Subcutaneous abdominal adipose tissue (tissue), 5 donors: ENCODE measurements around the gene HHATL.

Experiments used
- H3K27ac ChIP-seq: one replicate; pipeline ENCODE4 v1.7.0; 2013; ENCODE audit warnings: low read depth, mild to moderate bottlenecking, inconsistent platforms, low read length, moderate library complexity
- H3K27me3 ChIP-seq, 5 donors: one replicate each; pipeline ENCODE4 v1.7.0; 2013; ENCODE audit warnings: low read length in 5 of 5, inconsistent platforms in 1 of 5; ENCODE audit not compliant: control insufficient read depth in 5 of 5, insufficient read depth in 4 of 5
- H3K36me3 ChIP-seq, 5 donors: one replicate each; pipeline ENCODE4 v1.7.0; 2013; ENCODE audit warnings: low read length in 5 of 5; ENCODE audit not compliant: control insufficient read depth in 5 of 5, insufficient read depth in 5 of 5
- H3K4me1 ChIP-seq, 5 donors: one replicate each; pipeline ENCODE4 v1.7.0; 2013; ENCODE audit warnings: low read length in 5 of 5, mild to moderate bottlenecking in 3 of 5, moderate library complexity in 1 of 5; ENCODE audit not compliant: control insufficient read depth in 5 of 5, insufficient read depth in 5 of 5
- H3K4me3 ChIP-seq, 5 donors: one replicate each; pipeline ENCODE4 v1.7.0; 2013; ENCODE audit warnings: low read length in 5 of 5, low read depth in 1 of 5
- H3K9ac ChIP-seq, 5 donors: one replicate each; pipeline ENCODE4 v1.7.0; 2013; ENCODE audit warnings: low read length in 5 of 5, mild to moderate bottlenecking in 4 of 5, moderate library complexity in 3 of 5
- H3K9me3 ChIP-seq, 5 donors: one replicate each; pipeline ENCODE4 v1.7.0; 2013; ENCODE audit warnings: low read length in 5 of 5; ENCODE audit not compliant: control insufficient read depth in 5 of 5
- donor health status: healthy.
- donor health status: healthy.
- donor health status: healthy.
- donor health status: healthy.
- donor health status: healthy.

The HHATL gene

DNA sequence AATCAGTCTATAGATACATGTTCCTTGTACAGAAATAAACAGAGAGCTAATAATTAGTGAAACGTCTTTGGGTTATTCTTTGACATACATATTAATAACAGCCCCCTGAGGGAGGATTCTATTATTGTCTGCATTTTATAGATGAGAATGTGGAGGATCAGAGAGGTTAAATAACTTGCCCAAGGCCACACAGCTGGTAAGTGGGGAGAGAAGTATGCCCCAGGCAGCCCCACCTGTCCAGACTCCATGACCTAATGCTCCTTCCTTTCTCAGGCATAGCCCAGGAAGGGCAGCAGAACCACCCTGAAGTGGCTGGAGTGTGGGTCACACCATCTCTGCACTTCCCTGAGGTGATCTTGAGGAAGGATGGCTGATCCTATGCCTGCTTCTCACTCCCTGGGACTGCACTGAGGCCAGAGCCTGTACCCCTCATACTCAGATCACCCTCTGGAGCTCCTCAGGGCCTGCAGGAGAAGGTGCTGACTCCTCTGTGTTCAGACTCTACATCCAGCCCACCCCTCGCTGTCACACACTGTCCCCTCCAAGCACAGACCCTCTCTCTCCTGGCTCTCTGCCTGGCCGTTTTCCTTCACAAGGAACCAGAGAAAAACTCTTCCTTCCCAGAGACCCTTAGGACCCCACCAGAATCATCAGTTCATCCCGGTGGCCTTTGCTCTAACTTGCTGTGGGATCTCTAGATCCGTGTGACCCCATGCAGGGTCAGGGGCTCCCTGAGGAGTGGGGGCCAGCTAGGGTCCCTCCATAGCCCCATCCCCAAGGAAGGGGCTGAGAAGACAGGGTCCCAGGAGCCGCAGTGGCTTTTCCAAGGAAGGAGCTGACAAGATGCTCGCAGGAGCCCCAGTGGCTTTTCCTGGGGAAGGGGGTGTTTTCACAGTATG, 4.4 kb upstream of the HHATL start:
- Histone ChIP-seq H3K9ac (no peak overlapping the region), H3K4me1 (no peaks in the 10 kb centered on the region), H3K4me3 (no peak overlapping the region), H3K27me3 (peaks cover 0 to 11% (median 0%) of the 10 kb centered on the region in 5 donors), H3K36me3 (no peaks in the 10 kb centered on the region), H3K27ac (no peak overlapping the region), H3K9me3 (no peaks in the 10 kb centered on the region)

DNA sequence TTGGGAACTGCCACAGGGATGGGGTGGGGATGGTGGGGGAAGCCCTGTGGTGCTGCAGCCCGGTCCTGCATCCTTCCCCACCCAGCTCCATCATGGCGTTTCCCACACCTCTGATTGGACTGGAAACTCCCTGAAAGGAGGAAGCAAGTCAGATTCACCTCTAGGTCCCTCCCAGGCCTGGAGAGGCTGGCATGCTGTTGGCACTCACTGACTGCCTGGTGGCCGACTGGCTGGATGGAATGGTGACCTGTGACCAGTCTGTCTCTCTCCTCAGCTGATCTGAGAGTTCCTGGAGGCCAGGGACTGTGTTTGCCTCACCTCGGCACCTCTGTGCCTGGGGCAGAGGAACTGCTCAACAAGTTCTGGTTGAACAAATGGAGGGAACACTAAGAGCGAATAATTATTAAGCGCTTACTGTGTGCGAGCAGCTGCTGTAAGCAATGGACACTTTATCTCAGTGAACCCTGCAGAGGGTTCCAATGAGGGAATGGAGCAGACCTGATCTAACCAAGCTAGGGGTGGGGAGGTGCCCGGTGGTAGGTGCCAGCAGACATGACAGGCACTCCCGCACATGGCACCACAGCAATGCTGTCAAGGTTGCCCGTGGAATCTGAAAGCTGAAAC, 3.5 kb upstream of the HHATL start:
- peaks cover 0 to 12% (median 3%) of the 10 kb centered on the region in 5 donors for H3K27me3 ChIP-seq
- no peaks in the 10 kb centered on the region for H3K9me3 ChIP-seq
- H3K36me3 ChIP-seq = no peaks in the 10 kb centered on the region
- H3K4me3 ChIP-seq = no peak overlapping the region
- H3K9ac ChIP-seq = no peak overlapping the region
- H3K27ac ChIP-seq = no peak overlapping the region
- no peaks in the 10 kb centered on the region for H3K4me1 ChIP-seq

DNA sequence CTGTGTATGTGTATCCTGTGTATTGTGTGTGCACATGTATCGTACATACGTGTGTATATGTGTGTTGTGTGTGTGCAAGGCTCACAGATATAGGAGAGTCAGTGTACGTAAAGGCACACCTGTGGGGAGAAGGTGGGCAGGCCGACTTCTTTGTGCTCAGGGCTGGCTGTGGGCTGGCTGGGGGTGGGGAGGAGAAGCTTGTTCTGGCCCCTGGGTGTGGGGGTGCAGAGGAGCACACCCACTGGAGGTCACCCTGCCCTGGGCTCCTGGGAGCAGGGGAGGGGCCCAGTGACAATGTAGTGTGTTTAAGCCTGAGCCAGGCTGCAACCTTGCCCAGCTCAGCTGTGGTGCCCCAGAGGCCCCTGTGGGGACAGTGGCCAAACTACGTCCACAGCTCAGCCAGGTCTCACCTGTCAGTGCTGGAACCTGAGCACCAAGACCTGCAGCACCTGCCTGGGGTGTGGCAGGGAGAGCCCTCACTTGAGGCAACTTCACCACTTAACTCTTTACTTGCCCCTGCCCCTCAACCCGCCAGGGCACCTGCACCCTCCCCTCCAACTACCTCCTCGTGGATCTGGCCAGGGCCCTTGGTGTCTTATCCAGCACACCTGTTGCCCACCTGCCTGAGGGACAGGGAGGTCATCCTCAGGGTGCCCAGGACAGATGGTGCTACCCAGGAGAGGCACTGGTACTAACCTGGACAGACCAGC, 2.6 kb upstream of the HHATL start:
- H3K4me3 ChIP-seq = no peak overlapping the region
- H3K9me3 ChIP-seq = no peaks in the 10 kb centered on the region
- no peak overlapping the region for H3K27ac ChIP-seq
- no peaks in the 10 kb centered on the region for H3K4me1 ChIP-seq
- H3K9ac ChIP-seq = no peak overlapping the region
- peaks cover 0 to 12% (median 3%) of the 10 kb centered on the region in 5 donors for H3K27me3 ChIP-seq
- no peaks in the 10 kb centered on the region for H3K36me3 ChIP-seq

DNA sequence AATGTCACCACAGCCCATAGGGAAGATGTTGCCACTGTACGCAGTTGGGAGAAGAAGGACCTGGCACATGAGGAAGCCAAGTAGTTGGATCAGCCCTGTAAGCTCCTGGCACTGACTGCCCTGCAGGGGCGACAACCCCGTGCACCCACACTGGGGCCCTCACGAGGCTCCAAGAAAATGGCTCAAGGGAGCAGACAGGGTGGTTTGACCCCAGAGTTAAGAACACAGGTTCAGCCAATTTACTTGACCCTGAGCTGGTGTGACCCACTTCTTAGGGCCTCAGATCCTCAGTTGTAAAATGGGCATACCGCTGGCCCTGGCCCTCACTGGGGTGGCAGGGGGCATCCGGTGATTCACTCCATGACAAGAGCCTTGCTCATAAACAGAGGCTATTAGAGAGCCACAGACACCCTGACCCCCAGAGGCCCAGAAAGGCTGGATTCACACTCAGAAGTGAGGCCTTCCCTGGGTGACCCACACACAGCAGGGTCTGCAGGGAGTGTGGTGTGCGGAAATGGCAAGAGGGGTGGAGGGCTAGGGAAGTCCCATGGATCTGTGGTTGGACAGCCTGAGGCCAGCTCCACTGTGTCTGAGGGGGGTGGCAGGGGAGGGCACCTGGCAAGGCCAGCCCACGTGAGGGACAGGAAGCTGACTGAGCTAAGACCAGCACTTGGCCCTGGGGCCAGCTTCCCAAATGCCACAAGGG, 1.7 kb upstream of the HHATL start:
- Histone ChIP-seq H3K4me1 (no peaks in the 10 kb centered on the region), H3K4me3 (no peak overlapping the region), H3K9ac (no peak overlapping the region), H3K36me3 (no peaks in the 10 kb centered on the region), H3K27me3 (peaks cover 0 to 12% (median 3%) of the 10 kb centered on the region in 5 donors), H3K9me3 (no peaks in the 10 kb centered on the region), H3K27ac (no peak overlapping the region)

DNA sequence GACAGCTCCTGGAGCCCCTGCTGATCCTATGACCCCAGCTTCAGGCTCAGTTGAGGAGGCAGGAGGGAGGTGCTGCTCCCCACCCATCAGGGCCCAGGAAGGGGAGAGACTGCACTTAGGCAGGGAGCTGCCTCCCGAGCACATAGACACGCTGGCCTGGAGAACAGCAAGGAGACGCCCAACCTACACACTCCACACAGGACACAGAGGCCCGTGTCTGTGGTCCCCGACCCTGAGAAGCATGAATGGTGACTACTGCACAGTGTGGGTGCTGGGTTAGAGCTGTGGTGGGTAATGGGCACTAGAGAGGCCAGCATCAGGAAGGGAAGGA, 1.1 kb upstream of the HHATL start:
- Histone ChIP-seq H3K27ac (no peak overlapping the region), H3K9ac (no peak overlapping the region), H3K27me3 (peaks cover 0 to 12% (median 3%) of the 10 kb centered on the region in 5 donors), H3K4me1 (no peaks in the 10 kb centered on the region), H3K4me3 (no peak overlapping the region), H3K36me3 (no peaks in the 10 kb centered on the region), H3K9me3 (no peaks in the 10 kb centered on the region)

DNA sequence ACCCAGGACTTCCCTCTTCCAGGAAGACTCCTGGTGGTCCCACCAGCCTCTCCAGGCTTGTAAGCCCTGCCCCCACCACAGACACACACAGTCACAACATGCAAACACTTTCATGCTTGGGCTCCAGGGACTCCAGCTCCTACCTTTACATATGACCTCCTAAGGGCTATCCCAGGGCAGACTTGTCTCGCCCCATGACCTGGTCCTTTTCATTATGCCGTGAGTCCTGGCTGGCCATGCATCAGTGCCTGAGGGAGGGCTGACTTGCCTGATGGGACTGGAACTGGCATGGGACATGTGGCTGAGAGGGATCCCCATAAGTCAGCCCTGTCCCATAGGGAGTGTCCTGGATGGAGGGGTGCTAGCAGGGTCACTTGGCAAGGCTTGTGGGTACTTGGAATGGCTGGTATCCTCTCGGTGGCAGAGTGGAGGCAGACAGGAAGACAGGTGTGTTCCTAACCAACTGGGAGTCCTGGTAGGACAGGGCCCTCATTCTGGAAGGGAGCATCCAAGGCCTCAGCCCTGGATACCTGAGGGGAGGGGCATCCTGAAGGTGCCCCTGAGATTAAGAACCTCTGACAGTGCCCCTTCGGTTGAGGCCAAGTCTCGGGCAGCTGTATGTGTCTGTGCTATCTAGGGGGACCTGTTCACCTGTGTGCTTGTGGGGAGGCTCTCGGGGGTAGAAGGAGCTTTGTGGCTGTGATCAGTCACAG, 540 bp upstream of the HHATL start:
- Histone ChIP-seq H3K4me3 (no peak overlapping the region), H3K9ac (no peak overlapping the region)

DNA sequence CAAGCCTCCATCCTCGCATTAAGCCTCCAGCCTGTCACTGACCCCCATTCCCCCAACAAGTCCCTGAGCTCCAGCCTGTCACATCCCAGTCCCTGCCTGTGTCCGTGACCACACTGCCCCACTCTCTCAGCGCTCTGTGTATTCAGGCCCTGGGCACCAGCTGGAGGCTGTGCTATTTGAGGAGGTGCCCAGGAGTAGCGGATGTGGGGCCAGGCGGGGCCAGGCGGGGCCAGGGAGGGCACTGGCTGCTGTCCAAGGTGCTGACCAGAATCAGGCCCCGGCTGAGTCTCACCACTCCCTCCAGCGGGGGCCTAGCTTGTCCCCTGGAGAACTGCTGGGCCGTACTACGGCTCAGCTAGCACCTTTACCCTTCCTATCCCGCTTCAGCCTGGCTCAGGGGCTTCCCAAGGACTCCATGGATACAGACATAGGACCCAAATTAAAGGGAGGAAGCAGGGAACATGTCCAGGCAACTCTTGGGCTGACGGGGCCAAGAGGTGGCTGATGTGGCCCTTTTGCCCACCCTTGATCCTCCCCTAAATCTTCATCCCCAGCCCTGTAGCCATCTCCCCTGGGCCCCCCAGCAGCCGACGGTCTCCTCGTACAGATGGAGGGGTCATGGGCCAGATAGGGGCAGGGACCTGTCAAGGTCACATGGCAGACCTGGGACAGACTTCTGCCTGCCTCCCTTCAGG, 1.1 kb downstream of the HHATL start:
- H3K9ac ChIP-seq = no peak overlapping the region
- no peak overlapping the region for H3K4me3 ChIP-seq
- no peaks in the 10 kb centered on the region for H3K4me1 ChIP-seq
- H3K27me3 ChIP-seq = peaks cover 0 to 17% (median 3%) of the 10 kb centered on the region in 5 donors
- H3K27ac ChIP-seq = no peak overlapping the region
- no peaks in the 10 kb centered on the region for H3K36me3 ChIP-seq
- H3K9me3 ChIP-seq = no peaks in the 10 kb centered on the region

More for the DNA sequence above, 540 bp upstream of the HHATL start:
- no peaks in the 10 kb centered on the region for H3K36me3 ChIP-seq
- no peaks in the 10 kb centered on the region for H3K9me3 ChIP-seq
- H3K27ac ChIP-seq = no peak overlapping the region
- no peaks in the 10 kb centered on the region for H3K4me1 ChIP-seq
- peaks cover 0 to 12% (median 3%) of the 10 kb centered on the region in 5 donors for H3K27me3 ChIP-seq

DNA sequence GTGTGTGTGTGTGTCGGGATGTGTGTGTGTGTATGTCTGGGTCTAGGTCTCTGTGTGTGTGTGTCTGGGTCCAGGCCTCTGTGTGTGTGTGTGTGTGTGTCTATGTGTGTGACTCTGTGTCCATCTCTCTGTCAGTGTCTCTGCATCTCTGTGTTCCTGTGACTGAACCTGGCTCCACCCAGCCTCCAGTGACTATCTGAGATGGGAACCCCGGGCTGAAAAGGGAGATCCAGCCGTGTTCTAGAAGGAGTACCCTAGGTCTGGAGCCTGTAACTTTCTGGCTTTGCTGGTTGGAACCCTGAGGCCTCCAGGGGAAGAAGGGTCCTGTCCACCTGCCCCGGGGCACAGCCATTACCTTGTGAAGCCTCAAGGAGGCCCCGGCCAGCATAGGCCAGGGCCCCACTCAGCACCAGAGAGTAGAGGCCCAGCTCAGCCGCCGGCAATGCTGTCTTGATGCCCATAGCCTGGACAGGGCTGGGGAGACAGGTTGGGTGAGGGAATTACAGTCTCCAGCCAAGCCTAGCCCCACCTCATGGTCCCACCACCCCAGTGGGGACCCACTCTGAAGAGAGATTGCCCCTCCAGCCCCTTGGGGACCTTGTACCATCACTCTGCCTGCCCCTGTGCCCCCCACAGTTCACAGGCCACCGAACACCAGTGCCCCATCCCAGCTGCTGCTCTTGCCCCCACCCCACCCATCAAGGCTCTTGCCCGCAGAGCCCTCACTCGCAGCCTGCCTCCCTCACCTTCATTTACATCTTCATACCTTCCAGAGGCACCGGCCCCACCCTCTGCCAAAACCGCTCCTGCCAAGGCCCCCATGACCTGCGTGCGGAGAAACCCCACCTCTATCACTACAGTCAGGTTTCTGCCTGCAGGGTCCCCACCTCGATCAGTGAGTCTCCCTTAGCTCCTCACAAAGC, 2.0 kb downstream of the HHATL start:
- no peaks in the 10 kb centered on the region for H3K4me1 ChIP-seq
- H3K27me3 ChIP-seq = peaks cover 0 to 17% (median 3%) of the 10 kb centered on the region in 5 donors
- H3K9me3 ChIP-seq = no peaks in the 10 kb centered on the region
- H3K36me3 ChIP-seq = no peaks in the 10 kb centered on the region
- no peak overlapping the region for H3K4me3 ChIP-seq
- no peak overlapping the region for H3K27ac ChIP-seq
- no peak overlapping the region for H3K9ac ChIP-seq
